Neutrophil (primary cell): ENCODE data around the gene CXCL16.

Experiments
- H3K27ac ChIP-seq: fragments of 200-600 bp; sonication (generic); 2 replicates; pipeline ENCODE4 v1.5.1; 2016; ENCODE audit warnings: mild to moderate bottlenecking, moderate library complexity
- H3K27me3 ChIP-seq: fragments of 200-600 bp; sonication (generic); 2 replicates; pipeline ENCODE4 v1.6.0; 2016; ENCODE audit warnings: mild to moderate bottlenecking
- H3K36me3 ChIP-seq: fragments of 200-600 bp; sonication (generic); 2 replicates; pipeline ENCODE4 v1.5.1; 2017
- H3K4me1 ChIP-seq, 2 experiments: fragments of 200-600 bp in 1 of 2; sonication (generic) in 1 of 2; 1 replicate in 1 of 2; 2 replicates in 1 of 2; pipeline versions ENCODE4 v1.5.1 to v1.6.1; 2013 to 2016; ENCODE audit warnings: low read depth in 1 of 2, low read length in 1 of 2, mild to moderate bottlenecking in 1 of 2, moderate library complexity in 1 of 2; ENCODE audit not compliant: control insufficient read depth in 1 of 2, insufficient read depth in 1 of 2
- H3K4me3 ChIP-seq, 2 experiments: fragments of 200-600 bp in 1 of 2; sonication (generic) in 1 of 2; 1 replicate in 1 of 2; 2 replicates in 1 of 2; pipeline ENCODE4 v1.5.1; 2013 to 2016; ENCODE audit warnings: low read depth in 1 of 2, low read length in 1 of 2, mild to moderate bottlenecking in 1 of 2, moderate library complexity in 1 of 2
- H3K9me3 ChIP-seq: fragments of 200-600 bp; sonication (generic); 2 replicates; pipeline ENCODE4 v1.5.1; 2016
- TF ChIP-seq, protein P1 (sequence below): fragments of 200-600 bp; sonication (generic); IDR thresholded peaks from 2 replicates; pipeline ENCODE4 v1.5.1; 2016; ENCODE audit warnings: antibody characterized with exemption

CXCL16 gene

DNA sequence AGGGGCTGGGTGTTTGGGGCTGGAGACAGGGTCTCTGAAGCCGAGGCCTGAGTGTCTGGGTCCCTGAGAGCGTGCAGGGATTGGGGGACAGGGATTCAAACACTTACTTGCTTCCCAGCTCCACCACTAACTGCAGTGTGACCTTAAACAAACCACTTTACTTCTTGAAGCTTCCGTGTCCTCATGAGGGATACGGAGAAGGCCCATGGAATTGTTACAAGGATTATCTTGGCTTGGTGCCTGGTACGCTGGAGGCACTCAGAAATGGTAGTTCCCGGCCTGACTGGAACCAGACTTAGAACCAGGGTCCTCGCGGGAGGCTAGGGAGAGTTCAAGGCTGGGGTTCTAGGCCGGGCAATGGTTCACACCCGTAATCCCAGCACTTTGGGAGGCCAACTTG is 2.9 kb upstream of the CXCL16 start:
- H3K36me3 ChIP-seq = no peaks in the 10 kb centered on the region
- H3K4me3 ChIP-seq = no peak overlapping the region
- H3K9me3 ChIP-seq = no peaks in the 10 kb centered on the region
- peaks cover 18 to 21% of the 10 kb centered on the region in 2 experiments for H3K4me1 ChIP-seq
- H3K27ac ChIP-seq = no peak overlapping the region
- TF ChIP-seq, protein P1, sequence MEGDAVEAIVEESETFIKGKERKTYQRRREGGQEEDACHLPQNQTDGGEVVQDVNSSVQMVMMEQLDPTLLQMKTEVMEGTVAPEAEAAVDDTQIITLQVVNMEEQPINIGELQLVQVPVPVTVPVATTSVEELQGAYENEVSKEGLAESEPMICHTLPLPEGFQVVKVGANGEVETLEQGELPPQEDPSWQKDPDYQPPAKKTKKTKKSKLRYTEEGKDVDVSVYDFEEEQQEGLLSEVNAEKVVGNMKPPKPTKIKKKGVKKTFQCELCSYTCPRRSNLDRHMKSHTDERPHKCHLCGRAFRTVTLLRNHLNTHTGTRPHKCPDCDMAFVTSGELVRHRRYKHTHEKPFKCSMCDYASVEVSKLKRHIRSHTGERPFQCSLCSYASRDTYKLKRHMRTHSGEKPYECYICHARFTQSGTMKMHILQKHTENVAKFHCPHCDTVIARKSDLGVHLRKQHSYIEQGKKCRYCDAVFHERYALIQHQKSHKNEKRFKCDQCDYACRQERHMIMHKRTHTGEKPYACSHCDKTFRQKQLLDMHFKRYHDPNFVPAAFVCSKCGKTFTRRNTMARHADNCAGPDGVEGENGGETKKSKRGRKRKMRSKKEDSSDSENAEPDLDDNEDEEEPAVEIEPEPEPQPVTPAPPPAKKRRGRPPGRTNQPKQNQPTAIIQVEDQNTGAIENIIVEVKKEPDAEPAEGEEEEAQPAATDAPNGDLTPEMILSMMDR = no peak
- peaks cover 93% of the 10 kb centered on the region for H3K27me3 ChIP-seq

DNA sequence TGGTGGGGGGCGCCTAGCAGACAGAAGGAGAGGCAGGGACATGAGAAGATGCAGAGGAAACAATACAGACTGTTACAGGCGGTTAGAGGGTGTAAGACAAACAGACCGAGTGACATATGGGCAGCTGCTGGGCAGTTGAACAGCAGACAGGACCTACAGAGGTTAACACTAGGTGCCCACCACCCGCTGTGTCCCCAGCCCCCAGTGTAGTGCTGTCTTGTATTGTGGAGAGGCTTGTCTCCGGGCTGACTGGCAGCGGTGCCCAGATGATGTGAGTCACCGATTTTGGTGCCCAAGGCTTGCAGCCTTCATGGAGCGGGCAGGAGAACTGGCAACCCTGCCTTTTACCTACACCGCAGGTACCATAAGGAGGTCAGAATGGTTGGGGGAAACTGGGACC is 2.4 kb upstream of the CXCL16 start:
- no peaks in the 10 kb centered on the region for H3K36me3 ChIP-seq
- no peak overlapping the region for H3K27ac ChIP-seq
- H3K27me3 ChIP-seq = peaks cover 93% of the 10 kb centered on the region
- no peak overlapping the region for H3K4me3 ChIP-seq
- TF ChIP-seq, protein P1 = no peak
- H3K9me3 ChIP-seq = no peaks in the 10 kb centered on the region
- peaks cover 18 to 23% of the 10 kb centered on the region in 2 experiments for H3K4me1 ChIP-seq

DNA sequence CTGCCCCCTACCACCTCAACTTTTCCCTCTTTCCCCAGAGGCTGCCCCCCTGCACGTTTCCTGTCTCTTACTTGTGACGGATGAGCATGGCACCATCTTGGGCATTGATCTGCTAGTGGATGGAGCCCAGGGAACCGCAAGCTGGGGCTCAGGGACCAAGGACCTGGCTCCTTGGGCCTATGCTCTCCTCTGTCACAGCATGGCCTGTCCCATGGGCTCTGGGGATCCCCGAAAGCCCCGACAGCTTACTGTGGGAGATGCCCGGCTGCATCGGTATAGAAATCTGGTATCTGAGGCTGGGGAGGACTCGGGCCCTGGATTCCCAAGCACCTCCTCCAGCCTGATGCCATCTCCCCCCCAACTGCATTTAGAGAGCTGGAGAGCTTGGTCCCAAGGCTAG is 1.8 kb upstream of the CXCL16 start:
- TF ChIP-seq, protein P1 = no peak
- Histone ChIP-seq H3K4me1 (peaks cover 23 to 28% of the 10 kb centered on the region in 2 experiments), H3K27ac (no peak overlapping the region), H3K36me3 (no peaks in the 10 kb centered on the region), H3K9me3 (no peaks in the 10 kb centered on the region), H3K4me3 (no peak overlapping the region), H3K27me3 (peaks cover 91% of the 10 kb centered on the region)

DNA sequence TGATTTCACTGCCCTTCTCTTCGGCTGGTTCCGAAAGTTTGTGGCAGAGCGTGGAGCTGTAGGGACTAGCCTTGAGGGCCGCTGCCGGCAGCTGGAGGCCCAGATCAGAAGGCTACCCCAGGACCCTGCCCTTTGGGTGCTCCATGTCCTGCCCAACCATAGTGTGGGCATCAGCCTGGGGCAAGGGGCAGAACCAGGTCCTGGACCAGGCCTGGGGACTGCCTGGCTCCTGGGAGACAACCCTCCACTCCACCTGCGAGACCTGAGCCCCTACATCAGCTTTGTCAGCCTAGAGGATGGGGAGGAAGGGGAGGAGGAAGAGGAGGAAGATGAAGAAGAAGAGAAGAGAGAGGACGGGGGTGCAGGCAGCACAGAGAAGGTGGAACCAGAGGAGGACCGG is 856 bp upstream of the CXCL16 start:
- Histone ChIP-seq H3K36me3 (no peaks in the 10 kb centered on the region), H3K4me1 (peaks cover 33 to 38% of the 10 kb centered on the region in 2 experiments), H3K27me3 (peaks cover 82% of the 10 kb centered on the region), H3K9me3 (no peaks in the 10 kb centered on the region), H3K4me3 (peak overlapping the region in 1 of 2 experiments; percentile 91), H3K27ac (peak overlapping the region; percentile 93)
- TF ChIP-seq, protein P1 = no peak

DNA sequence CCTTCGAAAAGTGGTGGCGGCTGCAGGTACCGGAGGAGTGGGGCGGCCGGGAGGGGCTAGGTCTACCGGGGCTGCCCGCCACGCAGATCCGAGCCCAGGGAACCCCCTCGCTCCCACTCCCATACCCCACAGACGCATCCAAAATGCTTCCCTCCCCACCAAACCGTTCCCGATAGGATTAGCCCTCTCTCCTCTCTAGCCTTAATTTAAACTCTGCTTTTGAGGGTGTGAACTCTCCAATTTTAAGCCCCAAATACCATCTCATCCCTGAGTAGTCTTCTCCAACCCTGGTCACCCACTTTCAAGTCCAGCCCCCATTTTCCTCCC is 260 bp upstream of the CXCL16 start:
- TF ChIP-seq, protein P1 = no peak
- Histone ChIP-seq H3K4me3 (peak overlapping the region; percentile 91), H3K36me3 (peaks cover 2% of the 10 kb centered on the region), H3K27me3 (peaks cover 76% of the 10 kb centered on the region), H3K9me3 (no peaks in the 10 kb centered on the region), H3K27ac (peak overlapping the region; percentile 93), H3K4me1 (peaks cover 39 to 44% of the 10 kb centered on the region in 2 experiments)
